GM12878 (cell line): ENCODE data around the gene G3BP1.

Experiments
- CHD4 ChIP-seq: fragments of 200-600 bp; sonication (generic); IDR thresholded peaks from 2 replicates; pipeline ENCODE4 v1.6.1; 2016; ENCODE audit warnings: mild to moderate bottlenecking
- CTCF ChIP-seq, 3 experiments: IDR thresholded peaks in 2 of 3; conservative IDR thresholded peaks in 1 of 3; 2 replicates each; pipeline ENCODE4 v1.5.1; 2011; ENCODE audit warnings: low read depth in 3 of 3, low read length in 3 of 3, mild to moderate bottlenecking in 3 of 3, control low read depth in 2 of 3, moderate library complexity in 2 of 3, inconsistent platforms in 1 of 3, mixed read lengths in 1 of 3; ENCODE audit not compliant: control insufficient read depth in 2 of 3, insufficient read depth in 1 of 3; ENCODE audit errors: extremely low read depth in 1 of 3
- EP300 ChIP-seq, 2 experiments: fragments of 150-350 bp in 1 of 2; IDR thresholded peaks; 2 replicates each; pipeline ENCODE4 v1.6.1; 2011 to 2012; ENCODE audit warnings: low read depth in 2 of 2, low read length in 2 of 2, borderline replicate concordance in 1 of 2, improper control_type of control experiment in 1 of 2, inconsistent platforms in 1 of 2; ENCODE audit not compliant: control insufficient read depth in 1 of 2
- FOS ChIP-seq: IDR thresholded peaks from 3 replicates; pipeline ENCODE4 v1.6.1; 2011; ENCODE audit warnings: borderline replicate concordance; ENCODE audit not compliant: insufficient read length; ENCODE audit errors: extremely low read depth
- JUND ChIP-seq: IDR thresholded peaks from 2 replicates; pipeline ENCODE4 v1.6.1; 2012; ENCODE audit warnings: low read depth, mild to moderate bottlenecking, low read length, improper control_type of control experiment, moderate library complexity
- NFIC ChIP-seq: IDR thresholded peaks from 2 replicates; pipeline ENCODE4 v1.6.1; 2012; ENCODE audit warnings: low read depth, mild to moderate bottlenecking, inconsistent platforms, low read length, moderate library complexity
- NFYA ChIP-seq: IDR thresholded peaks from 2 replicates; pipeline ENCODE4 v1.6.1; 2011; ENCODE audit warnings: low read depth, mild to moderate bottlenecking, low read length, improper control_type of control experiment, borderline replicate concordance
- SIN3A ChIP-seq: IDR thresholded peaks from 2 replicates; pipeline ENCODE4 v1.6.1; 2012; ENCODE audit warnings: low read depth, low read length, improper control_type of control experiment
- SMAD1 ChIP-seq: fragments of 450-650 bp; IDR thresholded peaks from 2 replicates; pipeline ENCODE4 v1.6.1; 2018; ENCODE audit warnings: mild to moderate bottlenecking, low read depth; ENCODE audit not compliant: partially characterized antibody
- TAF1 ChIP-seq: IDR thresholded peaks from 2 replicates; pipeline ENCODE4 v1.6.1; 2011; ENCODE audit warnings: mild to moderate bottlenecking, low read depth, low read length, borderline replicate concordance
- TF ChIP-seq, protein P1 (sequence below): IDR thresholded peaks from 2 replicates; pipeline ENCODE4 v1.6.1; 2011; ENCODE audit warnings: borderline replicate concordance, low read depth, mild to moderate bottlenecking, moderate library complexity, low read length; ENCODE audit not compliant: insufficient read depth, poor library complexity, severe bottlenecking

DNA sequence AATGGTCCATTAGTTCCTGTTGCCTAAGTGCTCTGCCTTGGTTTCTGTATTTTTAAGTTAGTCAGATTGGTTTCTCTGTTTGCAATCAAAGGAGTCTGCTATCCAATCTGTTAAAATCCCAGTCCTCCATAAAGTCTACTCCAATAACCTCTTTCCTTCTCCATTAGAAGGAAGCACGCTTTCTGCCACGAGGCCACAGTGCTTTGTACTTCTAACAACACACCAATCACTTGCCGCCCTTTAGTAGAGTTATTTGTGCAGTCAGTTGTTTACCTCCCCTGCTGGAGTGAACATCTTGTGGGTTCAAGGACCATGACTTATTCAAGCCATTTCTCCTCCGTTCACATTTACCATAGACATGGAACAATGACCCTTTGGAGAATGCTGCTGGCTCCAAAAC lies 83.9 kb downstream of the G3BP1 start:
- no peak for TF ChIP-seq NFIC
- no peak for TF ChIP-seq CHD4
- TF ChIP-seq TAF1, result no peak
- TF ChIP-seq, protein P1, sequence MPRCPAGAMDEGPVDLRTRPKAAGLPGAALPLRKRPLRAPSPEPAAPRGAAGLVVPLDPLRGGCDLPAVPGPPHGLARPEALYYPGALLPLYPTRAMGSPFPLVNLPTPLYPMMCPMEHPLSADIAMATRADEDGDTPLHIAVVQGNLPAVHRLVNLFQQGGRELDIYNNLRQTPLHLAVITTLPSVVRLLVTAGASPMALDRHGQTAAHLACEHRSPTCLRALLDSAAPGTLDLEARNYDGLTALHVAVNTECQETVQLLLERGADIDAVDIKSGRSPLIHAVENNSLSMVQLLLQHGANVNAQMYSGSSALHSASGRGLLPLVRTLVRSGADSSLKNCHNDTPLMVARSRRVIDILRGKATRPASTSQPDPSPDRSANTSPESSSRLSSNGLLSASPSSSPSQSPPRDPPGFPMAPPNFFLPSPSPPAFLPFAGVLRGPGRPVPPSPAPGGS, result no peak
- TF ChIP-seq CTCF (IDR thresholded peaks at IDR 0.05 in 2 of 3, conservative IDR thresholded peaks at IDR 0.05 in 1 of 3; ENCODE audit: control insufficient read depth in 2 of 3, extremely low read depth in 1 of 3, insufficient read depth in 1 of 3, low read depth in 3 of 3, low read length in 3 of 3), result no peak
- TF ChIP-seq FOS, result no peak
- no peak for TF ChIP-seq NFYA
- no peak for TF ChIP-seq SIN3A
- no peak for TF ChIP-seq EP300 (IDR thresholded peaks at IDR 0.05; ENCODE audit: borderline replicate concordance in 1 of 2, control insufficient read depth in 1 of 2, low read depth in 2 of 2, low read length in 2 of 2)
- no peak for TF ChIP-seq SMAD1
- TF ChIP-seq JUND, result no peak
